Muscle layer of colon (tissue), 2 donors: Measurements from ENCODE around the gene CDYL2.

ENCODE experiments used
- H3K27ac ChIP-seq: one replicate; pipeline ENCODE4 v1.7.0; 2013; ENCODE audit warnings: low read depth, mild to moderate bottlenecking, low read length, moderate library complexity
- H3K27me3 ChIP-seq, 2 donors: one replicate each; pipeline ENCODE4 v1.7.0; 2013; ENCODE audit warnings: low read length in 2 of 2, mild to moderate bottlenecking in 2 of 2; ENCODE audit not compliant: insufficient read depth in 2 of 2, control insufficient read depth in 1 of 2
- H3K36me3 ChIP-seq: one replicate; pipeline ENCODE4 v1.7.0; 2013; ENCODE audit warnings: mild to moderate bottlenecking, low read length; ENCODE audit not compliant: insufficient read depth
- H3K4me1 ChIP-seq: one replicate; pipeline ENCODE4 v1.7.0; 2013; ENCODE audit warnings: mild to moderate bottlenecking, low read length; ENCODE audit not compliant: insufficient read depth
- H3K4me3 ChIP-seq, 2 donors: one replicate each; pipeline ENCODE4 v1.7.0; 2013; ENCODE audit warnings: low read length in 2 of 2, low read depth in 1 of 2, mild to moderate bottlenecking in 1 of 2, moderate library complexity in 1 of 2
- H3K9ac ChIP-seq: one replicate; pipeline ENCODE4 v1.7.0; 2013; ENCODE audit warnings: low read length
- H3K9me3 ChIP-seq: one replicate; pipeline ENCODE4 v1.7.0; 2013; ENCODE audit warnings: mild to moderate bottlenecking, low read length
- donor health status: abdominal sarcoma.
- donor health status: Adenocarcinoma of cecum.

CDYL2 gene

GRCh38 chr16:80784951-80785350 lies 19.4 kb downstream of the CDYL2 start:
- no peak overlapping the region for H3K9ac ChIP-seq
- no peak overlapping the region for H3K4me3 ChIP-seq

GRCh38 chr16:80778703-80779102 lies 25.7 kb downstream of the CDYL2 start:
- Histone ChIP-seq H3K27me3 (no peaks in the 10 kb centered on the region), H3K4me3 (no peak overlapping the region), H3K36me3 (no peaks in the 10 kb centered on the region), H3K4me1 (no peaks in the 10 kb centered on the region), H3K9ac (no peak overlapping the region), H3K27ac (no peak overlapping the region), H3K9me3 (no peaks in the 10 kb centered on the region)

More at GRCh38 chr16:80784951-80785350, 19.4 kb downstream of the CDYL2 start:
- Histone ChIP-seq H3K27ac (no peak overlapping the region), H3K27me3 (no peaks in the 10 kb centered on the region), H3K4me1 (no peaks in the 10 kb centered on the region), H3K36me3 (no peaks in the 10 kb centered on the region), H3K9me3 (no peaks in the 10 kb centered on the region)

GRCh38 chr16:80776856-80777255 lies 27.5 kb downstream of the CDYL2 start:
- Histone ChIP-seq H3K9me3 (no peaks in the 10 kb centered on the region), H3K27ac (no peak overlapping the region), H3K27me3 (no peaks in the 10 kb centered on the region), H3K4me3 (no peak overlapping the region), H3K4me1 (no peaks in the 10 kb centered on the region), H3K36me3 (no peaks in the 10 kb centered on the region), H3K9ac (no peak overlapping the region)

GRCh38 chr16:80775450-80775849 lies 28.9 kb downstream of the CDYL2 start:
- Histone ChIP-seq H3K27ac (no peak overlapping the region), H3K4me3 (no peak overlapping the region), H3K27me3 (no peaks in the 10 kb centered on the region), H3K9me3 (no peaks in the 10 kb centered on the region), H3K36me3 (no peaks in the 10 kb centered on the region), H3K4me1 (no peaks in the 10 kb centered on the region), H3K9ac (no peak overlapping the region)

- H3K27ac ChIP-seq, result no peak overlapping the region
- no peaks in the 10 kb centered on the region for H3K27me3 ChIP-seq
- H3K4me3 ChIP-seq, result no peak overlapping the region
- no peaks in the 10 kb centered on the region for H3K36me3 ChIP-seq
- H3K9ac ChIP-seq, result no peak overlapping the region
- H3K9me3 ChIP-seq, result peaks cover 8% of the 10 kb centered on the region
- H3K4me1 ChIP-seq, result no peaks in the 10 kb centered on the region
These were observed 37.6 kb downstream of the CDYL2 start for GRCh38 chr16:80766798-80767197.

- Histone ChIP-seq H3K36me3 (no peaks in the 10 kb centered on the region), H3K9me3 (no peaks in the 10 kb centered on the region), H3K9ac (no peak overlapping the region), H3K27me3 (no peaks in the 10 kb centered on the region), H3K4me3 (no peak overlapping the region), H3K27ac (no peak overlapping the region), H3K4me1 (no peaks in the 10 kb centered on the region)
These were observed 44.8 kb downstream of the CDYL2 start for GRCh38 chr16:80759419-80760162.

GRCh38 chr16:80754476-80754875 lies 49.9 kb downstream of the CDYL2 start:
- no peaks in the 10 kb centered on the region for H3K4me1 ChIP-seq
- H3K27ac ChIP-seq, result no peak overlapping the region
- no peaks in the 10 kb centered on the region for H3K9me3 ChIP-seq
- H3K27me3 ChIP-seq, result no peaks in the 10 kb centered on the region
- no peaks in the 10 kb centered on the region for H3K36me3 ChIP-seq
- H3K9ac ChIP-seq, result no peak overlapping the region
- no peak overlapping the region for H3K4me3 ChIP-seq

GRCh38 chr16:80752541-80752940 lies 51.9 kb downstream of the CDYL2 start:
- Histone ChIP-seq H3K4me3 (no peak overlapping the region), H3K36me3 (no peaks in the 10 kb centered on the region), H3K9me3 (no peaks in the 10 kb centered on the region), H3K4me1 (no peaks in the 10 kb centered on the region), H3K27me3 (no peaks in the 10 kb centered on the region), H3K9ac (no peak overlapping the region), H3K27ac (no peak overlapping the region)

- H3K4me1 ChIP-seq, result no peaks in the 10 kb centered on the region
- H3K27ac ChIP-seq, result no peak overlapping the region
- no peaks in the 10 kb centered on the region for H3K36me3 ChIP-seq
- no peak overlapping the region for H3K4me3 ChIP-seq
- H3K27me3 ChIP-seq, result no peaks in the 10 kb centered on the region
- no peak overlapping the region for H3K9ac ChIP-seq
- no peaks in the 10 kb centered on the region for H3K9me3 ChIP-seq
These were observed 53.2 kb downstream of the CDYL2 start for GRCh38 chr16:80751167-80751566.

- Histone ChIP-seq H3K4me3 (no peak overlapping the region), H3K27ac (no peak overlapping the region), H3K36me3 (no peaks in the 10 kb centered on the region), H3K4me1 (no peaks in the 10 kb centered on the region), H3K9me3 (no peaks in the 10 kb centered on the region), H3K9ac (no peak overlapping the region), H3K27me3 (no peaks in the 10 kb centered on the region)
These were observed 58.2 kb downstream of the CDYL2 start for GRCh38 chr16:80746231-80746630.

- Histone ChIP-seq H3K9ac (no peak overlapping the region), H3K36me3 (no peaks in the 10 kb centered on the region), H3K27ac (no peak overlapping the region), H3K4me1 (no peaks in the 10 kb centered on the region), H3K9me3 (no peaks in the 10 kb centered on the region), H3K4me3 (no peak overlapping the region), H3K27me3 (no peaks in the 10 kb centered on the region)
These were observed 59.5 kb downstream of the CDYL2 start for GRCh38 chr16:80744856-80745255.

GRCh38 chr16:80743772-80744171 lies 60.6 kb downstream of the CDYL2 start:
- no peaks in the 10 kb centered on the region for H3K36me3 ChIP-seq
- no peak overlapping the region for H3K27ac ChIP-seq
- no peaks in the 10 kb centered on the region for H3K4me1 ChIP-seq
- H3K9ac ChIP-seq, result no peak overlapping the region
- H3K9me3 ChIP-seq, result no peaks in the 10 kb centered on the region
- no peak overlapping the region for H3K4me3 ChIP-seq
- no peaks in the 10 kb centered on the region for H3K27me3 ChIP-seq
